Measurements from ENCODE around the gene MGA.

DNA sequence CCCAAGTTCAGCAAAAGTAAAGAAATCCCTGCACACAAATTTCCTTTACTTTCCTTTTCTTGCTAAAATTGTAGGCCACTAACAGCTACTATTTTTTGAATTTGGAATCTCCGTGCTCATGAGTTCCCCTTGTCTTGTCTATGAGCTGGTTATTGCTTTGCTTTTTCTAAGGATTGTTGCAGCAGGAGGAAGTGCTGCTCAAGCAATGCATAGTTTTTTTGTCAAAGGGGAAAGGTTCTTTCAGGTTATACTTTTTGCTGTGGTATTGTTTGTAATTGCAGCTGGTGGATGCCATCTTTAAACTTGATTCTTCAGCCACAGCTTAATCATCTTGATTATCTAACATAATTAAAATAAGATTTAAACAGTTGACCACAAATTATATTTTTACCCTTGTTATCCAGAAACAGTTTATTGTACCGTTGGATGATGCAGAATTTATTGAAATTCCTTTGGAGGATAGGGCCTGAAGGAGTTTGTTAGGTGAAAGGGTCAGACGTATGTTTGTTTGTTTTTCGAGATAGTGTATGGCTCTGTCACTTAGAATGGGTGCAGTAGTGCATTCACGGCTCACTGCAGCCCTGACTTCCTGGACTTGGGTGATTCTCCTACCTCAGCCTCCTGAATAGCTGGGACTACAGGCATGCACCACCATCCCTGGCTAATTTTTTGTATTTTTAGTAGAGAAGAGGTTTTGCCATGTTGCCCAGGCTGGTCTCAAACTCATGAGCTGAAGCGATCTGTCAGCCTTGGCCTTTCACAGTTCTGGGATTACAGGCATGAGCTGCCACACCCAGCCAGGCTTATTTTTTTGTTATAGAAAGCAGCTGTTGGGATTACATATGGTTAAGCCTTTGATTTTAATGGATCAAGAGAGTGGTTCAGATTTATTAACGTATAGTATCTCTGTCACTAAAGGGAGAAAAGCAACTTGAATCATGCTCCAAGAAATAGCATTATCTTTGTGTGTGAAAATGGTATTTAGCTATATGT is 11.7 kb downstream of the MGA start:
- TF ChIP-seq, protein P1, sequence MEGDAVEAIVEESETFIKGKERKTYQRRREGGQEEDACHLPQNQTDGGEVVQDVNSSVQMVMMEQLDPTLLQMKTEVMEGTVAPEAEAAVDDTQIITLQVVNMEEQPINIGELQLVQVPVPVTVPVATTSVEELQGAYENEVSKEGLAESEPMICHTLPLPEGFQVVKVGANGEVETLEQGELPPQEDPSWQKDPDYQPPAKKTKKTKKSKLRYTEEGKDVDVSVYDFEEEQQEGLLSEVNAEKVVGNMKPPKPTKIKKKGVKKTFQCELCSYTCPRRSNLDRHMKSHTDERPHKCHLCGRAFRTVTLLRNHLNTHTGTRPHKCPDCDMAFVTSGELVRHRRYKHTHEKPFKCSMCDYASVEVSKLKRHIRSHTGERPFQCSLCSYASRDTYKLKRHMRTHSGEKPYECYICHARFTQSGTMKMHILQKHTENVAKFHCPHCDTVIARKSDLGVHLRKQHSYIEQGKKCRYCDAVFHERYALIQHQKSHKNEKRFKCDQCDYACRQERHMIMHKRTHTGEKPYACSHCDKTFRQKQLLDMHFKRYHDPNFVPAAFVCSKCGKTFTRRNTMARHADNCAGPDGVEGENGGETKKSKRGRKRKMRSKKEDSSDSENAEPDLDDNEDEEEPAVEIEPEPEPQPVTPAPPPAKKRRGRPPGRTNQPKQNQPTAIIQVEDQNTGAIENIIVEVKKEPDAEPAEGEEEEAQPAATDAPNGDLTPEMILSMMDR (IDR thresholded peaks at IDR 0.05) = no peak
- TF ChIP-seq POLR2A (IDR thresholded peaks at IDR 0.05) = no peak
